GM21381 (cell line): ENCODE data around the gene PMF1.
A peak's percentile ranks its signal among the peaks of the same experiment; 100 is the strongest.

ENCODE experiments used
- ATAC-seq: cut with Tn5 transposase; IDR thresholded peaks from one replicate; pipeline ENCODE4 v1.9.1; 2021; ENCODE audit warnings: mild to moderate bottlenecking, moderate library complexity; ENCODE audit not compliant: unreplicated experiment

Gene PMF1

GRCh38 chr1:156262461-156263287, 49.9 kb downstream of the PMF1 start:
- no peak for ATAC-seq

DNA sequence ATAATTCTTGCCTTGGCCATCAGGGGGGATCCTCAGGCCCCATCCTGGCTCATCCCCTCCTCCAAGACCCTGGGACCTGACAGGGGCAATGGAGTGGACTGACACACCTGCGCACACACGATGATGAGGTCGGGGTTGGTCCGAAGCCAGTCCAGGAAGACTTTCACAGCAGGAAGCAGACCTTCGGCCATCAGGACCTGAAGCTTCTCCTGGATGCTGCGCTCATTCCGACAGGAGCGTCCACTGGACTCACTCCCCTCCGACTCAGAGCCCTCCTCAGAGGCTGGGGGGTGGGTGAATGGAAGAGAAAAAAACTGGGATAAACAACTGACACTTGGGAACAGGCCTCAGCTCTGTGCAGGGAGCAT, 50.5 kb downstream of the PMF1 start:
- ATAC-seq = no peak

DNA sequence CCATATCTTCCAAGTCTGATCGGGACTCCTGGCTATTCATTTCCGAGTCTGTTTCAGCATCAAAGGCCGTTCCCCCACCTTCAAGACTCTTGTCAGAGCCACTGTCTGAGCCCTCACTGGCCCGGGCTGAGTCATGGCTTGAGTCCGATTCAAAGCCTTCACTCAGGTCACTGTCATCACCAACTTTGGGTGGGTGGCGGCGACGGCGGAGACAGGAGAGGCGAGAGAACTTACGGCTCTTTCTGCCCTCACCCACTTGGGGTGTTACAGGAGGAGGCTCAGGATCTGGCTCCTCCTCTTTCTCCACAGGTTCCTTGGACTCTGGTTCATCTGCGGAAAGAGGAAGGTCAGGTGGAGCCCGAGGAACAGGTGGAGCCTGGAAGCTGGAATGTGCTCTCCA, 53.2 kb downstream of the PMF1 start:
- no peak for ATAC-seq

- no peak for ATAC-seq
Measured at GRCh38 chr1:156268336-156268735, 55.5 kb downstream of the PMF1 start.

GRCh38 chr1:156270314-156270713, 57.5 kb downstream of the PMF1 start:
- ATAC-seq = no peak

DNA sequence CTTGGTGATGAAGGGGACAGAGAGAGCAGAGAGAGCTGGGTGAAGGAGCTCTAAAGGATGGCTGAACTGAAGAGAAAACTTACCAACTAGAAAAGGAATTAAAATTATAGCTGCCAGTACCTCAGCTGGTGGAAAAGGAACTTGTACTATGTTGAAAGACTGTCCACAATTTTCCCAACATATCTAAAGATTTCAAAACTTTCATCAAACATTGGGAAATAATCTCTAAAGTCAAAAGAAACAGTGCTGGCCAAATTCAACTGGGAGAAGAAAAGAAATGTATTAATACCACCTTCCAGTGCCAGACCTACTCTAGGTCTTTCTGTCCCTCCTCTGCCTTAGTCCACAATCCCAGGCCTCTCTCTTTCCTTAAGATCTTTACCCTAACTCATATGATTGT, 63.7 kb downstream of the PMF1 start:
- ATAC-seq = no peak

DNA sequence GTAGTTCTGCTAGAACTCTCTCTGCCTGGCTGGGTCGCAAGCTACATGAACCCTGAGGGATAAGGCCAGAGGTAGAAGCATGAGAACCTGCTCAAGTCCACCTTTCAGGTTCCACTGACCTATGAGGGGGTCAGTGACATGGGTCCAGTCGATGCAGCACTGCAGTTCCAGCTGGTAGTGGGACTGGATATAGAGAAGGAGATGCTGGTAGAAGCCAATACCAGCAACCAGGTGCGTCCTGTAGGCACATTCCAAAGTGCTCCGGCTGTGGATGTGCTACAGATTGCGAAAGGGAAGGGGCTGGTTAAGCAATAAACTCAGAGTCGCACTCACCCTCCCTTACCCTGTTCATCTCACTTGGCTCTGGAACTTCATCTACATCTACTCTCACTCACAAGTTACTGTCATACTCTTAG, 64.2 kb downstream of the PMF1 start:
- ATAC-seq = no peak

DNA sequence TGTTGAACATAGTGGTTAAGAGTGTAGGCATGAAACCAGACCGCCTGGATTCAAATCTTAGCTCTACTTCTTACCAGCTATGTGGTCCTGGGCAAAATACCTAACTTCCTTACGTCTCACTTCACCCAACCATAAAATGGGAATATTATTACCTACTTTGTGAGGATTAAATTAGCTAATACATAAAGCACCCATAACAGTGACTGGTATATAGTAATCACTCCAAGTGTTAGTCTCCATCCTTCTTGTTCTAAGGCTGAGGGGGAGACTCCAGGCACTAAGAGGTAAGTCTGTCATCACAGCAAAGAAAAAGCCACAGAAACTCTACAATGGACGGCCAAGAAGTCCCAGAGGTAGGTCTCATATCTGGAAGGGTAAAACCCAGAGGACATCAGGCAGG, 67.0 kb downstream of the PMF1 start:
- no peak for ATAC-seq

DNA sequence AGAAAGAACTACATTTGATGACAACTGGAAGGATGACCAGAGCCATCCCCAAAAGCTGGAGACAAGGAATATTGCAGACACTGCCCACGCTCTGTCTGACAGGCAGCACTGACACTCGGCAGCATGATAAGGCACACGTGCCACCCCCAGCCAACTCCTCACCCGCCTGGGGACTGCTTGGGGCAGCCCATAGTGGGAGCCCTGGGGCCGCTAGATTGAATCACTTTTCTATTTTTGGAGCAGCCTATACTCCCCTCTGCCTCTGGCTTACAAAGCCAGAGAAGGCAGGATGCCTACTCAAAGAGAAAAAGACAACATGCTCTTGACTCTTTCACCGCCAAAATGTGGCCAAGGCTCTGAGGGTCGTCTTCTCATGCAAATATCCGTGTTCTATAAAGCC, 68.5 kb downstream of the PMF1 start:
- ATAC-seq = no peak

GRCh38 chr1:156281693-156282478, 69.1 kb downstream of the PMF1 start:
- peak; percentile 13 for ATAC-seq

DNA sequence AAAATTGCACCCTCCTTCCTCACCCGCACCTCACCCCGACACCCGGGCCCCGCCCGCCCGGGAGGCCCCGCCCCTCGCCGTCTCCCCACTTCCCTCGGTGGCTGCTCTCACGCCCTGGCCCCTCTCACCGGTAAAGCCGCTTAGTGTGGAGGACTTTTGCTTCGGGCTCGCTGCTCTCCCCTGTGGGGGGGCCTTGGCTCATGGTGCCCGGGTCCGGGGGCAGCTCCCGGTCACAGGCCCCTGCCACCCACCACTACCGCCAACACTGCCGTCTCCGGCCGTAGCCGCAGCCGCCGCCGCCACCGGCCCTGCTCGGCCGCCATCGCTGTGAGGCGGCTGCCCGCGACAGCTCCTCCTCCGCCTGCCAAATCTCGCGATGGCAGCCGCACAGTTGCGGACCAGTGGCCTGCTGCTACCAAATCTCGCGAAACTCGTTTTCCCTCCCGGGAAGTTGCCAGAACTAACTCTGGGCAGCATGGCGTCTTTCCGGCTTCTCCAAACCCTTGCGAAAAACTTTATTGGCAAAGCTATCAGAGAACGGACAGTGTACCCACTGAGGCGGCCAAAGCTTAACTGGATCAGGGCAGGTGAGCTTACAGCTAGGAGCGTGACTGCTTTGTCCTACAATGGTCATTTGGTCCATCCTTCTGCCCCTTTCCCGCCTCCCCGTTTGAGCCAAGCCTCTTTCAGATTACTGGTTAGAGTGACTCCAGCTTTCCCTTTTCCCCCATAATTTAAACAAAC, 69.8 kb downstream of the PMF1 start, which contains the start of gene SMG5:
Gene SMG5 (minus strand): TSS at position 347 of the 744 bp plus-strand sequence. CDS start 145 bp downstream, at position 202.
- ATAC-seq = peak; percentile 74

GRCh38 chr1:156283521-156283920, 70.7 kb downstream of the PMF1 start:
- ATAC-seq = no peak

DNA sequence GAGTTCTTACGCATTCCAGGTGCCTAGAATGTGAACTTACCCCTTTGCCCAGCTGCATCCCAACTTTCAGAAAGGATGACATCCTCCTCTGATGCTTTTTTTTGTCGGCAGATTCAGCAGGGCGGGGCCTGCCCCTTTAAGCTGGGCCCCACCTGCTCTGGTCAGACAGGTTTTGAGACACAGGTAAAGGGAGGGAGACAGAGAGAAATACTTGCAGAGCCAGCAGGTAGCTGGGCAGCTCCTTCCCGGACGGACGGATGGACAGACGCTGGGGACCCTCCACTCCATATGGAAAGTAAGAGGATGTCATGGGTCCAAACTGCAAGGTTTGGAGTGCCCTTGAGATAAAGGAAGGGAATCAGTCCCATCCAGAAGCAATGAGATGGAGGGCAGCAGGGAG, 71.3 kb downstream of the PMF1 start, which contains the start of gene TMEM79:
Gene TMEM79 (plus strand): TSS at position 214 of the 400 bp plus-strand sequence. CDS start 902 bp downstream, outside the sequence.
- ATAC-seq = no peak

DNA sequence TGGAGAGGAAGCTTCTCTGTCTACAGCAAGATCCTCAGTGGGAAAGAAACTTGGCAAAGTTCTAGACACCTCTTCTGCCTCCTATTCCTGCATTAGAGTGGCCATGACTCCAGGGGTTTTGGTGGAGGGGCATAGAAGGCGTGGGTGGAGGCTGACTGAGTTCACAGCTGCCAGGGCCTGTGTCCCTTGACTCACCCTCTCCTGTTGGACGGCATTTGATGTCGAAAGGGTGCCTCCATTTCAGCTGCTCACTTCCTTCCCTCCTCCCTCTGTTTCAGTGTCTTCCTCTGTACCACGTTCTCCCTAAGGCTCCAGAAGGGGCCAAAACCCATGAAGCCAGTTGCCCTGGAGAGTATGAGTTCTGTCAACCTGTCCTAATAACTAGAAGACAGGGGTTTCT, 72.0 kb downstream of the PMF1 start:
- ATAC-seq = no peak

- ATAC-seq = no peak
Measured at GRCh38 chr1:156285437-156285836, 72.6 kb downstream of the PMF1 start.

DNA sequence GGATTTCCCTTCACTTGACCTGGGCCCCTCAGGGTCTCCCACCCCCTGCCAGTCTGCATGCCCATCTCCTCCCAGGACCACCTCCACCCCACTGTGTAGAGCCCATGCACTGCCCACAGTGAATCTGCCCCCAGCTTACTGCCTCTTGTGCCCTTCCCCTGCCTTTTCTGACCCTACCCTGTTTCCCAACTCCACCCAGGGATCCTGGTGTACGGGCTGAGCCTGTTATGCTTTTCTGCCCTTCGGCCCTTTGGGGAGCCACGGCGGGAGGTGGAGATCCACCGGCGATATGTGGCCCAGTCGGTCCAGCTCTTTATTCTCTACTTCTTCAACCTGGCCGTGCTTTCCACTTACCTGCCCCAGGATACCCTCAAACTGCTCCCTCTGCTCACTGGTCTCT, 73.3 kb downstream of the PMF1 start:
- ATAC-seq = no peak
